ENCODE data around the gene FIZ1.

Gene FIZ1

GRCh38 chr19:55567708-55568328 is 31.5 kb downstream of the FIZ1 start:
- DNase-seq = no peak

GRCh38 chr19:55566823-55567222 is 32.5 kb downstream of the FIZ1 start:
- DNase-seq = no peak

GRCh38 chr19:55563261-55563690 is 36.0 kb downstream of the FIZ1 start:
- no peak for DNase-seq

DNA sequence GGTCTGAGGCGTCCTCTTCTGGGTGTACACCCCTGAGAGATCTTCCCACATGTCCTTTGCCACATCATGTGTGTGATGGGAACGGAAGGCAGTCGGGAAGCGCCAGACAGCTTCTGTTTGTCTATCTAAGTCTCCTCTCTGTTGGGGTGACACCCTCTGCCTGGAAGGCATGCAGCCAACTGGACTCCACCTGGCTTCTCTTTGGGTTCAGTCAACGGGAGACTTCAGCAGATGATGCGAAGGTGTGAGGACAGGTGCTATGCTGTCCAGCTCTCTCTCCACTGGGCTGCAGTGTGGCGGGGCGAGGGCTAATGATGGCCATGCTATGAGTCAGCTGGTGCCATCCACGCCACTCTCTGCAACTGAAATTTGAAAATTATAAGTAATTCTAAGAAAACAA is 39.6 kb downstream of the FIZ1 start:
- DNase-seq = no peak

- no peak for DNase-seq
Measured at GRCh38 chr19:55554741-55555152, 44.6 kb downstream of the FIZ1 start.

DNA sequence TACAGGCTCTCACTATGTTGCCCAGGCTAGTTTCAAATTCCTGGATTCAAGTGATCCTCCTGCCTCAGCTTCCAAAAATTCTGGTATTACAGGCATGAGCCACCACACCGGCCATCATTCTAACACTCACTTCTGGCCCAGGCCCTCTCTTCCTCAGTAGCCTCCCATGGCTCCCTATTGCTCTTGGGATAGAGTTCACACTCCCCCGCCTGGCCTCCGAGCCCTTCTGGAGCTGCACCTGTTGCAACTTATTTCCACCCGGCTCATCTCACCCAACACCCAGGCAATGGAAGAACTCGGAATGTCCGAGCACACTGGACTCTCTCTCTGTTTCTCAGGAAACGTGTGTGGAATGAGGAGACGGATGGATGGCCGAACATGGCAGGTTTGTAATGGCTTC is 45.0 kb downstream of the FIZ1 start:
- no peak for DNase-seq

DNA sequence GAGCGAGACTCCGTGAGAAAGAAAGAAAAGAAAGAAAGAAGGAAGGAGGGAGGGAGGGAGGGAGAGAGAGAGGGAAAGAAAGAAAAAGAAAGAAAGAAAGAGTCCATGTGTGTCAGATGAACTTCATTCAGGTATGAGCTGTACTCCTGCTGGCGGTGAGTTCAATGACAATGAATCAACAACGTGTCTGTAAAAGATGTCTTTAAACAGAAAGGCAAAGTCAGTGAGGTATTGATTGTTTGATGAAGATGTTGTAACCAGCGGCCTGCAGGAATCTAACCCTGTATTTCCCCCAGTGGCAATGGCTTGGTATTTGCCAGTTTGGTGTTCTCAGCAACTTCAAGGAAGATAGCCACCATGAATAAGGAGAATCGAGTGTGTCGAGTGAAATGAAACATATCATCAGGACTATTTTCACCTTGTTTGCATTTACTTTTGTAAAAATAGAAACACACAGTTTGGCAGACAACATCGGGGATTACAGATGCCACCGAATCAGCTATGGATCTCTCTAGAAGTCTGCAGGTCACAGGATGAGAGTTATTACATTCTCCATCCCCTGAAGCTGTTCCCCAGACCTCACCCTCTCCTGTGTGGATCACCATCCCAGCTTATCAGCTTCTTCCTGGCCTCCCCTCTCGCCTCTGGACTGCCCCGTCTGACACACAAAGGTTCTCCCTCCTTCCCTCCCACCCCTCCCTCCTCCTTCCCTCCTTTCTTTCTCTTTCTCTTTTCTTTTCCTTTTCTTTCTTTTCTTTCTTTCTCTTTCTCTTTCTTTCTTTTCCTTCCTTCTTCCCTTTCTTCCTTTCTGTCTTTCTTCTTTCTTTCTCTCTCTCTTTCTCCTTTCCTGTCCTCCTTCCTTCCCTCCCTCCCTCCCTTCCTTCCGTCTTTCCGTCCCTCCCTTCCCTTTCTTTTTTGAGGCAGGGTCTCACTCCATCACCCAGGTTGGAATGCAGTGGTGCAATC is 45.8 kb downstream of the FIZ1 start:
- no peak for DNase-seq

GRCh38 chr19:55552620-55553019 is 46.7 kb downstream of the FIZ1 start:
- DNase-seq = no peak

DNA sequence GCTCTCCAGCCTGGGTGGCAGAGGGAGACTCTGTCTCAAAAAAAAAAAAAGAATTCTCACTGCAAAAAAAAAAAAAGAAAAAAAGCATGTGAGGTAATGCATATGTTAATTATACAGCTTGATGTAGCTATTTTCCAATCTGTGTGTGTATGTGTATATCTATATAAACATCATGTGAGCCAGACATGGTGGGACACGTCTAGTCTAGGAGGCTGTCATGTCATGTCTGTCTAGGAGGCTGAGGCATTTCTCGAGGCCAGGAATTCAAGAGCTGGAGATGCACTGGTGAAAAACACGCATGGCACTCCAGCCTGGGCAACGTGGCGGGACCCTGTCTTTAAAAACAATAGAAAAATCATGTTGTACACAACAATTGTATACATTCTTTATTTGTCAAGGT is 47.1 kb downstream of the FIZ1 start:
- no peak for DNase-seq

DNA sequence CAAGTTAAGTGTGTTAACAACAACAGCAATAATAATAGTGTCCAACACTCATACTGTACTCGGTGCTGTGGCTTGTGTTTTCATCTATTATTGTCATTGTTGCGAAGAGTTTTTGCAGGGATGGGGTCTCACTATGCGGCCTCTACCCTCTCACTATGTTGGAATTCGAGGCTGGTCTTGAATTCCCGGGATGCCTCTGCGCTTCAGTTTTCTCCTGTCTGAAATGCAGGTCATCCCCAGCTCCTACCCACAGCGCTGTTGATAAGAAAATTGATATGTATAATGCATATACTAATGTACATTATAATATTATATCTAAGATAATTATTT is 49.0 kb downstream of the FIZ1 start:
- no peak for DNase-seq

DNA sequence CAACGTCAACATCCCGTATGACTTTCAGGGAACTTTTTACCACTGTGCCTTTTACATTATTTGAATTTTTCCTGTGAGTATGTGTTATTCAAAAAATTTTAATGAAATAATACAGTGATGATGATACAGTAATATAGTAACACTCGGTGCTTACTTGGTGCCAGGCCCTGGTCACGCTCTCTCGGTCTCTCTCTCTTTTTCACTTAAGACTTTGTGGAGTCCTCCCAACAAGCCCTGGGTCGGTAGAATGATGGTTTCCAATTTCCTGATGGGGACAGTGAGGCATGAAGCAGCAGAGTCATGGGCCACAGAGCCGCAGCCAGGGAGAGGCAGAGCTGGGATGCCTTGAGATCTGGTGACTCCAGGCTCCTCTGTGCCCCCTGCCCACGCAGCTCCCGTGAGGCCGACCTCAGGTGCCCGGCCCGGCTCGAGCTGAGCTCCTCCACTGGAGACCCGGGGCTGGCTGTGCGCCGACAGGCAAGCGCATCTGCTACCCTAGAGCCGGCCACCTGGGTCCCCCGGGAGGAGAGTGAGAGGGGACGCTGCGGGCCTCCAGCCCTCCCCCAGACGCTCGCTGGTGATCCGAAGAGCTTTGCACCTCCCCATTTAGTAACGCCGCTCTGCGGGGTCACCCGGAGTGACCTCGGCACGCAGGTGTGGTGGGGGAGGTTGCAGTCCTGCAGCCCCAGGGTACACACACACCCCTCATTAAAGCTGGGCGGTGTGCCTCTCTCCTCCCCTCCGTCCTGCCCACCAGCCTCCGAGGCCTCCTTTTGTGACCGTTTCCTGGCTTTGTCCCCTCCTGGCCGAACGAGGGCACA is 49.6 kb downstream of the FIZ1 start:
- no peak for DNase-seq

DNA sequence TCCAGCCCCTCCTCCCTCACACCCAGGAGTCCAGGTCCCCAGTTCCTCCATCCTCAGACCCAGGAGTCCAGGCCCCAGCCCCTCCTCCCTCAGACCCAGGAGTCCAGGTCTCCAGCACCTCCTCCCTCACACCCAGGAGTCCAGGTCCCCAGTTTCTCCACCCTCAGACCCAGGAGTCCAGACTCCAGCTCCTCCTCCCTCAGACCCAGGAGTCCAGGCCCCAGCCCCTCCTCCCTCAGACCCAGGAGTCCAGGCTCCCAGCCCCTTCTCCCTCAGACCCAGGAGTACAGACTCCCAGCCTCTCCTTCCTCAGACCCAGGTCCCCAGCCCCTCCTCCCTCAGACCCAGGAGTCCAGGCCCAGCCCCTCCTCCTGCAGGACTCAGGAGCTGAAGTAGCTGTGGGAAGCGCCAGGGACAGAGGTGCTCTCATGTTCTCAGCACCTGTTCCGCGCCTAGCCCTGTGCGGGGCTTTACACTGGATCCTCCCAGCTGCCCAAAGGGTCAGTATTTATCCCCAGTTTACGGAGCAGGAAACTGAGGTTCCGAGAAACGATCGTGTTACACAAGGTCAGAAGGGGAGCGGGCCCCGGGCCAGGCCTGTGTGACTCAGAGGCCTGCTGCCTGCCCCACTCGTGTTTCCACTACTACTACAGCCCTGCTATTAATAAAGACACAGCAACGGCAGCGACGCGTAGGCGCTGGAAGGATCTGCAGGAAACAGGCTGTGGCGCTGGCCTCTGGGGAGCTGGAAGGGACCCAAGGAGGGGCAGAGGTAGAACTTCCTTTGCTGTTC is 52.3 kb downstream of the FIZ1 start:
- no peak for DNase-seq

DNA sequence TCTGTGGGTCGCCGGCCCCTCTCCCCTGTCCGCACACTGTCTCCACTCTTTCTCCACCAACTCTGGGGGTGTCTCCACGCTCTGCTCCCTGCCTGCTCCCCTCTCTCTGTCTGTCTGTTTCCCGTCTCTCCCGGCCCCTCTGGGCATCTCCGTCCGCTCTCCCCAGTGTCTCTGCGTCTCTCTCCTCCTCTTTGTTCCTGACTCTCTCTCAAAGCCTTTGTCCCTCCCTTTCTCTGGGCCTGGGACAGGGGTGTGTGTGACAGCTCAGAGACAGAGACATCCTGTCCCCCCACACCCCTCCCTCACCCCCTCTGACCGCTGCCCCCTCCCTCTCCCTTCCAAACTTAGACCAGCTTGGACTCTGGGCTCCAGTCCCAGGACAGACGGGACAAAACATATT is 53.3 kb downstream of the FIZ1 start:
- no peak for DNase-seq

DNA sequence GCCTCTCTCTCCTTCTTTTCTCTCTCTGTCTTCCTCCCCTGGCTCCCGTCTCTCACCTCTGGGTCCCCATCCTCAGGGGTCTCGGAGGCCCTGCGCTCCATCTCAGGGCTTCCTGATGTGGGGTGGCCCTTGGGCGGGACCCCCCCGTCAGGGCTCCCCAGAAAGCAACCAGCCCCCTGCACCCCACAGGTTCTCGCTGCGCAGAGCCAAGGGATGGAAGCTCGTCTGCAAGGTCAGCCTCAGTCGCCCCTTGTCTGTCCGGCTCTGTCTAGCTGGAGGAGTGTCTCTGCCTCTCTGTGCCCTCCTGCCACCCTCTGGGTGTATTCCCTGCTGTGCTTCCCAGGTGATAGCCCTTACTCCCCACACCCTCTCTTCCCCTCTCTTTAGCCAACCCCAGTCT is 53.9 kb downstream of the FIZ1 start, which contains the start of gene SBK3:
Gene SBK3, minus strand, starts transcription at position 101 of the 400 bp plus-strand sequence. Its CDS starts 0 bp downstream, at position 101.
- no peak for DNase-seq

GRCh38 chr19:55544776-55545439 is 54.4 kb downstream of the FIZ1 start:
- no peak for DNase-seq

DNA sequence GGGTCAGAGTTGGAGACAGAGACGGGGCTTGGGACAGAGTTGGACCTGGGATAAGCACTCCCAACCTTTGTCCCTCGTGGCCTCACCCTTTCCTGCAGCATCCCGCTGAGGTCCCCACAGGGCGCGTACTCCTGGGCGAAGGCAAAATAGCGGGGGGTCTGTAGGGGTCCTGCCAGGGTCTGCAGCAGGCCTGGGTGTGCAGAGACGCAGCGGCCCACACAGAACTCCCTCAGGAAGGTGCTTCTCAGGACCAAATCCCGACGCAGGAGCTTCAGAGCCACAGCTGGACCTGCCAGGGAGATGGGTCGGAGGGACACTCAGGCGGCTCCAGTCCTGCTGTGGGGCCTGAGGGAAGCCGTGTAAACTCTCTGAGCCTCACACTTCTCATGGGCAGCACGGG is 55.3 kb downstream of the FIZ1 start:
- no peak for DNase-seq

- no peak for DNase-seq
Measured at GRCh38 chr19:55543567-55543966, 55.8 kb downstream of the FIZ1 start.

DNA sequence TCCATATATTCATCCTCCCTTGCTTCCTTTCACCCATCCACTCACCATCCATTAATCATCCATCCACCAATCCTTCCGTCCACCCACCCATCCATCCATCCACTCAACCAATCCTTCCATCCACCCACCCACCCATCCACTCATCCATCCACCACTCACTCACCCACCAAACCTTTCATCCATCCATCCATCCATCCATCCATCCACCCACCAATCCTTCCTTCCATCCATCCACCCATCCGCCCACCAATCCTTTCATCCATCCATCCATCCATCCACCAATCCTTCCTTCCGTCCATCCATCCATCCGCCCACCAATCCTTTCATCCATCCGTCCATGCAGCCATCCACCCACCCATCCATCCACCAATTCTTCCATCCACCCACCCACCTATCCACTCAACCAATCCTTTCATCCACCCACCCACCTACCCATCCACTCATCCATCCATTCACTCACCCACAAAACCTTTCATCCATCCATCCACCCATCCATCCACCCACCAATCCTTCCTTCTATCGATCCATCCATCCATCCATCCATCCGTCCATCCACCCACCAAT is 56.9 kb downstream of the FIZ1 start:
- DNase-seq = no peak

Data from activated naive CD4-positive, alpha-beta T cell treated with anti-CD3 and anti-CD28 coated beads, Interleukin-2, amount 50 U/mL, for 16 hours (primary cell).